Skin of body (tissue), 2 donors: Measurements from ENCODE around the gene P2RX3. TPM values are rescaled to one million over a fixed set of nuclear protein-coding genes. Genes with fewer than 3 reads are reported as not detected.

Experiments used
- DNase-seq: peaks from one replicate; lab custom pipeline; 2025; lab: John Stamatoyannopoulos, UW
- total RNA-seq: library from RNA; depleted of rRNA; stranded (reverse); fragments of >200 nt; gene quantifications from one replicate; pipeline ENCODE4 v1.2.3, GENCODE V29; 2014

The P2RX3 gene
- total RNA-seq, 1 donor from 2014 or later: 0.30 TPM

DNA sequence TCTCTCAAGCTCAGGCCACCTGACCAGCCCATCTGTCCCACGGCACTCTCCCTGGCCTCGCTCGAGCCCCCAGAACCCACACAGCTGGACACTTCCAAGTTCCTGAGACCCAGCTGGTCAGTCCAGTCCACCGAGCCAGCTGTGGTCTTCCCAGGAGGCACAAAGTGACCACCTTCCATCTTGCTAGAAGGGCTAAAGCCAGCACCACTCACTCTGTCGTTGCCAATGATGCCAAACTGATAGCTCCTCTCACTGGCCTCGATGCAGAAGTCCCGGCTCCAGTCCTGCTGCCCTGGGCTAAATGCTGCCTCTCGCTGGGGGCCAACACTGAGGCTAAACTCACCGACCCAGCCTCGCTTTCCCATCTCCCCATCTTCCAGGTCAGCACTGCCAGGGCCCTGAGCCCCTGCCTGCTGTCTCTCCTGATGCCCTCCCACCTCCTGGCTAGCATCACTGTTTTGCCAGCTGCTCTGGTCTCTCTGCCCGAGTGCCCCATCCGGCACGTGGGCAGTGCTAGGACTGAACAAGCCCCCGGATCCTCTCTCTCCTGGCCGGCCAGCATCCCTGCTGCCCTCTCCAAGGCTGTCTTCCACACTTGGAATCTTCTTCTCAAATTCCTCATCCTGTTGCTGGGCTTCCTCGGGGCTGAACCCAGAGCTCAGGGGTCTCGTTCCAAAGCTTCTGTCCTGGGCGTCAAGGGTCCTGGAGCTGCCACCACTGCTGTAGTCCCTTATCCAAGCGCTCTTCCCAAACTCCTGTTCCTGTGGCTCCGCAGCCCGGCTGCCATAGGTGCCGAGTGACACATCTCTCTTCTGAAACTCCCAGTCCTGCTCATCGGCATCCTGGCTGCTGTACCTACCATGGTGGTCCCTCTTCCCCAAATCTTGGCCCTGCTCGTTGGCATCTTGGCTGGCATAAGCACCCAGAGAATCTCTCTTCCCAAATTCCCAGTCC lies 28.8 kb upstream of the P2RX3 start:
- no peak for DNase-seq

DNA sequence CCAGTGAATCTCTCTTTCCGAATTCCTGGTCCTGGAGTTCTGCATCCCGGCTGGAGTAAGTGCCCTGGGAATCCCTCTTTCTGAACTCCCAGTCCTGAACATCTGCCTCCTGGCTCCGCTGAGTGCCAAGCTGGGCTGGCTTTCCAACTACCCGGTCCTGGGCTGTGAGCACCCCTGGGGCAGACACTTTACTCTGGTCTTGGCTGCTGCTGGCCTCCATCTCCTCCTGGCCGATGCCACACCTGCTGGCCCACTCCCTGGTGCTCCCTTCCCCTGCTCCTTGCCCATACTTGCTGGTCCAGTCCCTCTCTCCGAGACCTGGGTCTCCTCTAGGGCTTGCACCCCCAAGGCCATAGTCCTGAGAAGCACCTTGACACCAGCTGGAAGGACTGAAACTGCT lies 28.1 kb upstream of the P2RX3 start:
- no peak for DNase-seq

DNA sequence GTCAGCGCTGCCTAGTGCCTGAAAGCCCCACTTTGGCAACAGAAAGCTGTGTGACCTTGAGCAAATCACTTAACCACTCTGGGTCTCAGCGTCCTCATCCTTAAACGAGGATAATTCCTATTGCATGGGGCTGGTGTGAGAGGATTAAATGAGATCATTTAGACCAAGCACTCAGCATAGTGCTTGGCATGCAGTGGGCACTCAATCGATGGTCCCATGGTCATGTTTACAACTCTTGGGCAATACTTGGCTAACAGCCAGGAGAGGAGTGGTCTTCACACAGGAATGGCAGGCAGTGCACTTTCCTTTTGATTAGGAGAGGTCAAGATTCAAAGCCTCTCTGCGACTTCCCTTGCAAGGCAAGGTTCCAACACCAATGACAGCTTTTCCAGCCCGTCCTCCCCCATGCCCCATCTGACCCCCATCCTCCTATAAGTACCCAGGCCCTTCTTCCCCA lies 27.5 kb upstream of the P2RX3 start:
- peak; percentile 37 for DNase-seq

DNA sequence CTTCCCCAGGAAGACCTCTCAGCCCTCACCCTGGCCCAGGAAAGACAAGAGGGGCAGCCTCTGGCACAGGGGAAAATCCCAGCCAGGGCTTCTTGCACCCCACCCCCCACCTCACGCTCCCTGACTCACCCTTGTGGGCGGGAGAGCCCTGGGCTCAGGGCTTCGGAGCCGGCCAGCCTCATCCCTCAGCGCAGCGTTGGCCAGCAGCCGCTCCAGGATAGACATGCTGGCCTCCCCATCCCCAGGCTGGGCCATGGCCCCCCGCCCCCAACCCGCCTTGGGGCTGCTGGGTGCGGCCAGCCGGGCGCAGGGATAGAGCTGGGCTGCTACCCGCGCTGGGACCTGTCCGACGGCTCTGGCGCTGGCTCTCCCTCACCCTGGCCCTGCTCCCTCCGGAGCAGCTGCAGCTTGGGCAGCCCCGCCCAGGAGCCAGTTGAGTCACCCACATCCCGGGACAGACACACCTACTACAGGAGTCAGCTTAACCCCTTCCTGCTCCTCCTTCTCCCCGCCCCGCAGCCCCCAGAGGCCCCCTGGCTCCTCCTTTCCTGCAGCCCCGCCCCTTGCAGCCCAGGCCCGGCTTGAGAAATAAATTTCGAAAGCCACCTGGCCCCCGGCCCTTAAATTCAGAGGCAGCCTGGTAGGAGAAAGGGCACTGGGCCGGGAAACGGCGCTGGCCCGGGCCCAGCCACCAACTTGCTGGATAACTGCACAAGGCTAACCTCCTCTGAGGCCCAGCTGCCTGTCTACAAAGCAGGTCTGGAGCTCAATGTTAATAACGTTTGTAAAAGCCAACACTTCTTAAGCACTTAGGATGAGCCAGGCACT lies 26.8 kb upstream of the P2RX3 start:
- DNase-seq: peak; percentile 78

DNA sequence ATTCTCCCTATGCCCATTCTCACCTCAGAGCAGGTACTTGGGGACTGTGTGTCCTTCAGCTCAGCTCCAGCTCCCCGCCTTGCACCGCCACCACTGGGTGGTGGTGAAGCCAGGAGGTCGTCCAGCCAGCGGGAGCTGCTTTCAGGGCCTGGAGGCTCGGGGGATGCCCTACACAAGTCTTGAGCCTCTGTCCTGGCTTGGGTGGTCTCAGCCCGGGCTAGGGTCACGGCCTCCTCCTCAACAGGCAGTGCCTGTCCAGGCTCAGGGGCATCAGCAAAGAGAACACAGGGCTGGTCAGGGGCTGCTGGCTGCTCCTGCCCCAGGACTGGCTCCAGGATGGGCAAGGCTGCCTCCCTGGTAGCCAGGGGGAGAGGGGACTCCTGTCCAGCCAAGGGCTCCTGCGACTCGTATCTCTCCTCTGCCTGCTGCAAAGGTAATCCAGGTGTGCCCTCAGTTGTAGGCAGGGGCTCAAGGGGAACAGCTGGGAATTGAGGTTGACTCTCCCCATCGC lies 25.6 kb upstream of the P2RX3 start:
- no peak for DNase-seq

DNA sequence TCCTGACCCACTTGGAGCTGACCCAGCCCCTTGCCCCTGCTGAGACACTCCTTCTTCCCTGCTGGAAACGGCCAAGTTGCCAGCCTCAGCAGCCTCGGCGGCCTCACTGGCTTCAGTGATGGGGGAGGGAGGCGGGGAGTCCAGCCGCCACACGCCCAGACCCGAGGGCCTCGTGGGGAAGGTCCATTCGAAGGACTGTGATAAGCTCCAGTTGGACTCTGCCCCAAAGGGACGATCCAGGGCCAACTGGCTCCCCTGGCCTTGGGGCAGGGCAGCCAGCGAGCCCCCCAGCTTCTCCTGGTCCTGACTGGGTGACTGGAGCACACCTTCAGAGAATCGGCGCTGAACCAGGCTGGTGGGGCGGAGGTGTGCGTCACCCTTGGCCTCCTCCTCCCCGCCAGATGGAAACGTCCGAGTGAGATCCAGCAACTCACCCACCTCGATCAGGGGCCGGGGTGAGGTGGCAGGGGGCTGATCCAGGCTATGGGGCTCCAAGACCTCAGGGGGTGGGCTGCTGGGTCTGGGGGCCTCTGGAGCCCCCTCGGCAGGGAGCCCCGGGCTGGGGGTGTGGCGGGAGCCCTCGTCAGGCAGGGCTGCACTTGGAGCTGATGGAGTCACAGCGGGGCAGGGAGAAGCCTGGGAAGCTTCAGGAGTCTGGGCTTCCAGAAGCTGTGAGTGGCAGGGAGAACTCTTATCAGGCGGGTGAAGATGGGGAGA lies 24.9 kb upstream of the P2RX3 start:
- no peak for DNase-seq

DNA sequence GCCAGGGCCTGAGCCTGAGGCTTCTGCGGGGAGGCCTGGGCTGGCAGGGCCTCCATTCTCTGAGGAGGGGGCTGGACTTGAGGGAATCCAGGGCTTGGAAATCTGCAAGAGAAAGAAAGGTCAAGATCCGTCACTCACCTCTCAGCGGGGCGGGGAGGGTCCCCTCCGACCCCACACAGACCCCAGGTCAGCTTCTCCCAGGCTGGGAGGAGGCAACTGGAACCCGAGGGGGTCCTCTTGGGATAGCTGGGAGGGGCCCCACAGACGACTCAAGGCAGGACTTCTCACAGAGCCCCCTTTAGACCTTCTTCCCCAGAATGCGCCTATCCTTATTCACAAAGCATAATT lies 24.4 kb upstream of the P2RX3 start:
- DNase-seq: no peak

DNA sequence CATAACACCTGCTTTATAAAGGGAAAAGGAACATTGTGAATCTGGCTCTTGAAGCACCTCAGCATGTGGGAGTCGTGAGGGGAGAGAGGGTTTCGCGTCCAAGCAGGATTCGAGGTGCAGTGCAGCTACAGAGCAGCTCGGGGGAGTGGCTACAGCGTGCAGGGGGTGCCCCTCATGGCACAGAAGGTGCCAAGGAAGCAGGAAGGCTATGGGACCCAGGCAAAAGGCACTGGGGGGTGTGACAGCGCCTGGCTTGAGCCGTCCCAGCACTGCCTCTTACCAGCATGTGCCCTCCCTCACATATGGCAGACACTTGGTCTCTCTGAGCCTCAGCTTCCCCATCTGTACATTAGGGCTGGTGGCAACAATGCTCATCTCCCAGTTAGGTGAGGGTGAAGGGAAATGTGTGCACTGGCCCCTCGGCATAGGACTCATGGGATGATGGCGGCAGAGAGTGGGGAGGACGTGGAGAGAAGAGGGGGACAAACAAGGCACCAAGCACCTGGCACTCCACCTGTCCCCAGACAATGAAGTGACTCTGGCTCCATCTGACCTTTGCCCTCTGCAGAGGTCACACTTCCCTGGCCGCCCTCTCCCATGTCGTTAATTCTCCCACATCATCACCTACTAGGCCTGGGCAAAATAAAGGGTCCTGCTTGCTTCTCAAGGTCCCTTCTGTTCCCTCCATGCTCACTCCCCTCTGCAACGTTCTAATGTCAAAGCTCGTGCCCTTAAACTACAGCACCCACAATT lies 23.8 kb upstream of the P2RX3 start:
- no peak for DNase-seq

DNA sequence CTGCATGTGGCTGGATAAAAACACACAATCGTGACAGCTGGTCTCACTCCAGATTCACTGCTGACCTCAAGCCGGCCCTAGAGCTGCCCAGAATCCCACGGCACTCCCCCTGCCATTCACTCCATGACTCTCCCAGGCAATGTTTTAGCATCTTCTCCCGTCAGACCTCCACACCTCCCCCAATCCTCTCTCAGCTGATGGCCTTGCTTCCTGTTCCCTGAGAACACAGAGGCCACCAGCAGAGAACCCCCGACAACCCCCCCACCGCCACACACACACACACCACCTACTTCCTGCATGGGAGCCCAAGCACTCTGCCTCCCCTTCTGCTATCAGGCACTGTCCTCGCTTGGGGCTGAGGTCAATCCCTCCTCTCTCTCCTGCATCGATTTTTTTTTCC lies 22.7 kb upstream of the P2RX3 start:
- no peak for DNase-seq

DNA sequence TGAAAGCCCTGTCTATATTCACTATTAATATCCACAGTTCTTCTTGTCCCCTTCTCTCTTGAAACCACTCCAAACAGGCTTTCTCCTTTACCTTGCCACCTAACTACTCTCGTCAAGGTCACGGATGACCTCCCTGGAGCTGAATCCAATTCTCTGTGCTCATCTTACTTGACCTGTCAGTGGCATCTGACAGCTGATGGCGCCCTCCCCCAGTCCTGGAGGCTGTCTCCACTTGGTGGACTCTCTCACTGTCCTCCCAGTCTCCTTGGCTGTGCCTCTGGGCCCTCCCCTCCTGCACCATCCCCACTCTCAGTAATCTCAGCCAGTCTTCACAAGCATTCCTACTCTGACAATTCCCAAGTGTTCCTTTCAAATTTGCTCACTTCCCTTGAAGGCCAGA lies 22.1 kb upstream of the P2RX3 start:
- no peak for DNase-seq

DNA sequence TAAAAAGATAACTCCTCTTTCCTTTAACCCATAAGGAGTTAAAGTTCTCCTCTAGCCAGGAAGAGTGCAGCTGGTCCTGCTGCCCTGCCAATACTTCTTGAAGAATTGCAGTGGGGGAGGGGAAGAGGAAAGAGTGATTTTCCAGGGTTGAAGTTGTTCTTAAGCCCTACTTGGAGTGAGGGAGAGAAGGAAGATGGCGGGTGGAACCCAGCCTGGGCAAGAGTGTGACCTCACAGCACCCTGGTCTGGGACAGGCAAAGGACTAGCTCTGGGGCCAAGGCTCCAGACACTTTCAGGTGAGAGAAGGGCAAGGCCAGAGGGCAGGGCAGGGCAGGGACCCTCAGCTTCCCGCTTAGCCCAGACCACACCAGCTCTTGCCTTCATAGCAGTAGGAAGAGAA lies 20.0 kb upstream of the P2RX3 start:
- DNase-seq: peak; percentile 76

DNA sequence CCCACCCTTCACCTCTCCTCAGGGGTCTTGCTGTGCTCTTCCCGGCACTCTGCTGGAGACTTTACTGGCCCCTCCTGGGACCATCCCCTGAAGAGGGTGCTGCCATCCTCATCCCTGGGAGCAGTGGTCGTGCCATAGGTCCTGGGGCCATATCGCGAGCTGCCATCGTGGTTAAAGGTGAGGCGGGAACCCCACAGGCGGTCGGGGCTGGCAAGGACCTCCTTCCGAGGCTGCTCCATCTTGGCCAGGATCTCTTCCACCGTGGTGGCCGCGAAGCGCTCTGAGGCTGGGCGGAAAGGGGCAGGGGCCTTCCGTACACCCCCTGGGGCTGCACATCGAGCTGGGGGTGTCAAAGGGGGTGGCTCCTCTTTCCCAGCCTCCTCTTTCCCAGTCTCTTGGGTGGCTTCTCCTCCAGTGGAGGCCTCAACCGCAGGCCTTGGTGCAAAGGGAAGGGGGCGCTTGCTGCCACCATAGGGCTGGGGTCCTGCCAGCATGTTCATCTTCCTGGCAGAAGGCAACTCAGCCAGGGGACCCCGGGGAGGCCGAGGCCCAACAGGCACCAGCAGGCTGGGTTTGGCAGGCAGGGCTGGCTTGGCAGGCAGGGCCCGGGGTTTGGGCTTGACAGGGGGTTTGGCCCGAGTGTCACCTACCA lies 18.0 kb upstream of the P2RX3 start:
- DNase-seq: no peak

DNA sequence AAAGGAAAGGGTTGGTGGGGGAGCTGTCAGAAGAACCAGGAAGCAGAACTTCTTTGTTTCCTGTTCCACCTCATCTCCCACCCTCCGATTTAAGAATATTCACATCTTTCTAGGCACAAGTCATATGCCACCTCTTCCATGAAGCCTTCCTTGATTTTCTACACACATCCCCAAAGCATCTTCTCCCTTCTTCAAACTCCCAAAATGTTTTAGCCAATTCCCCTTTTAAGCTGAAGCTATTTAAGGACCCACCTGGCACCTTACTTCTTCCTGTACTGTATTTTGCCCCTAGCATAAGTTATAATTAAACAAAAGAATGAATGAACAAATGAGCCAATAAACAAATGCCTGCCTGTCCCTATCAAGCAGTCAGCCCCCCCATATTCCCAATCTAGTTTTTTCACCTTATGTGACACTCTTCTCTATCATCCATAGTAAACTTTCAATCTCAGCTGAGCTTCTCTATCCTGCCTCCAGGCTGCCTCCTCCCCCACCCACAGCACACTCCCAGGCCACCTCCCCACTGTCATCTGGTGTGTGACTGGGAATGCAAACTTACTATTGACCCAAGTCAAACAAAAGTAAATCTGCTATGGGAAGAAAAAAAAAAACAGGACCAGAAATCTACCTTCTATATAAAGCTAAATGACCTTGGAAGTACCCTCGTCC lies 17.3 kb upstream of the P2RX3 start:
- DNase-seq: no peak

DNA sequence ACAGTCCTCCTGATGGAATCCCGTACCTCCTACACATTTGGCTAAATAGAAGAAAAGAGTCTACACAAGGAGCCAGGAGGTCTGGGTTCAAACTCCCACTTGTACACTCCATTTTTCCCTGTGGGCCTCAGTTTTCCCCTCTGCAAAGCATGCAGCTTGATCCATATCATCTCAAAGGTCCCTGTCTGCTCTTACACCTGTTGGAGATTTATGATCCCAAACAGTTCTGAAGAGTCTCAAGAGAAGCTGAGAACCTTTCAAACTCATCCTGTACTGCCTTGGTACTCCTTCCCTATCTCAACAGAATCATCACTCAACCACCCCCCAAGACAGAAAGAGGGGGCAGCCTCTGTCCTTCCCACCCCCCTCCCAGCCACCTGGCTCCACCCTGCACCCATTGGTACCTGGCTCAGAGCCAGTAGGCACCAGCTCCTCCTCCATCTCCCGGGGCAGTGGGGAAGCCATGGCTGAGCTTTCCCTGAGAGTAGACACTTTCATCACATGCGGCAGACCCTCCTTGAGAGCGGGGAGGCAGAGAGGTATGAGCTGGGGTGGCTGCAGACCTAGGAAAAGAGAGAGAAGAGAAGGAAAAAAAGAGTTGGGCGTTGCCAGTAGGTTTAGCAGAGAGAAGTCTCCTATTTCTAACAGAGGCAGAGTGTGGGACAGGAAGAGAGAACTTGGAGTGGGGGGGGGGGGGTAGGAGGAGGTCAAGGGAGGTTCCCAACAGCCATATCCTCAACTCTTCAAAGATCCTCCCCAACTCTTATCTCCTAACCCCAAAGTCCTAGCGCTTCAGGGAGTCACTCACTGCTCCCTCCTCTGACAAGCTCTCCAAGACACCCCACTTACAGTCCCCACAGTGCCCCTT lies 16.5 kb upstream of the P2RX3 start:
- DNase-seq: no peak

DNA sequence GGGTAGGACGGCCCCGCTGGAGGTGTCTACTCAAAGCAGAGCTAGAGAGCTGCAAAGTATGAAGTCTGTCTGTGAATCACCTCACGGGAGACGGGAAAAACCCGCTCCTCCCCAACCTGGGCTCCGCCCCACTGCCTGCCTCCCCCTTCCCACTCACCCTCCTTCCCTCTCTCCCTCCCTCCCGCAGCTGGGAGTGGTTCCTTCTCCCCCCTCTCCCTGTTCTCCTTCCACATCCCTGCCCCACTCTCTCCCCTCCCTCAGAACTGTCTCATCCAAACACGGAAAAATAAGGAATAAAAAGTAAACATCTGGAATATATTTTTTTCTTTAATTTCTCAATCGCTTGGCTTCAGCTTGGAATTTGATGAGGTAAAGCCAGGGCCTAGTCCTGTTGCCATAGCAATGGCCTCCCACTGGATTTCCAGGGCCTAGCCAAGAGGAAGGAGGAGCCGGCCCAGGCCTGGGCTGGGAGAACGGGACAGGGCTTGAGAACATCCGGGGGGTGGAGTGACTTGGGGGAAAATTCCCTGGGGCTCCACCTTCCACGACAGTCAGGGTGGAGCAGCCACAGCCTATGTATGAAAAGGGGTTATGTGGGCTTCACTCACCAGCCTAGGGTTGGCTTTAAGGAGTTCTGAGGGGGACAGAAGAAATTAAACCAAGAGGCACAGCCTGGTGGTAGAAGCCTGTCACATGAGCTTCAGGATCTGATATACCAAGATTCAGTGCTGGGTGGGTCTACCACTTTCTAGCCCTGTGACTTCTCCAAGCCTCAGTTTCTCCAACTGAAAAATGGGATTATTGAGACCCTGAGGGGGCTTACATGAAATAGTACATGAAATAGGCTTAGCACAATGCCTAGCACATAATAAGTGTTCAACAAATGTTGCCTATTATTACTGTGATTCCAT lies 15.6 kb upstream of the P2RX3 start:
- peak; percentile 98 for DNase-seq

DNA sequence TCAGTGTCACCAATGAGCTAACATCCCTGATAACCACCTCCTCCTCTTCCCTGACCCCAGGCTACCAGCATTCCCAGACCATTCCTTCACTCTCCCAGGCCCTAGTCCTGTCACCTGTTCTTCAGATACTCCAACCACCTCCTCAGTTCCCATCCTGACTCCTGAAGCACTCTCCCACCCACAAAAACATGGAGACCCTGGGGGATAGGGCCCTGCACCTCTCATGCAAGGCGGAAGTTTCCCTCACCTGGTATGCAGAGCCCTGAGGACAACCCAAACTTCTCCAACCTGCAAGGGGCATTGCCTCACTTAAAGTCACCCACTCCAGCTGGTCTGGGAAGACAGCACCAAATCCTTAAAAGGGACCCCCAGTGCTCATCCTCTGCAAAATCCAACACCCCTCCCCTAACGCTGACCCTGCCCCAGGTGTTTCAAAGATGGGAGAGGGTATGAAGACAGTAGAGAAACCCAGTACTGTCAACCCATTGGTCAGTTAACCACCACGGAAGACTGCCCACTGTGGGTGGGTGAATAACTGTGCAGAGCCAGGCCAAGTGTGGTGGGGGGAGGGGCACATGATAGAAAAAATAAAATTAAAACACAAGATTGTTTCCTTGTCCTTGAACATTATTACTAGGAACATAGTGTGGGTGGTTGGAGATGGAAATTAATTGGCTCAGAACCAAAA lies 14.8 kb upstream of the P2RX3 start:
- peak; percentile 32 for DNase-seq

DNA sequence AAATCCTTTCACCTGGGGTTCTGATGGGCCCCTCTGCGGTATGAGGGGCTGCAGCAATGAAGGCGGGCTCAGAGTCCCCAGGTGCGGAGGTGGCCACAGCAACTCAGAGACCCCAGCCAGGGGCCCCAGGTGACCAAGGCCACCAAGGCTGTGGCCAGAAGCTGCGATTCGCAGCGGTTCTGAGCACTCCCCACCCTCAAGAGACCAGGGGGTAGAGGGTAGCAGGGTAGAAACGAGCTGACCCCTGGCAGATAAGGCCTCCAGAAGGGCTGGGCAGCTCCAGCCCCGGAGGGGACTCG lies 14.3 kb upstream of the P2RX3 start:
- peak; percentile 62 for DNase-seq
